ENCODE measurements around the gene CYP27B1.
A peak's percentile ranks its signal among the peaks of the same experiment; 100 is the strongest.

The CYP27B1 gene

GRCh38 chr12:57767876-57768275, 998 bp upstream of the CYP27B1 start:
- DNase-seq (ENCODE audit: low read depth in 2 of 2, low spot score in 1 of 2): no peak

- no peak for DNase-seq (ENCODE audit: low read depth in 2 of 2, low spot score in 1 of 2)
These were observed 424 bp upstream of the CYP27B1 start for GRCh38 chr12:57767305-57767698.

DNA sequence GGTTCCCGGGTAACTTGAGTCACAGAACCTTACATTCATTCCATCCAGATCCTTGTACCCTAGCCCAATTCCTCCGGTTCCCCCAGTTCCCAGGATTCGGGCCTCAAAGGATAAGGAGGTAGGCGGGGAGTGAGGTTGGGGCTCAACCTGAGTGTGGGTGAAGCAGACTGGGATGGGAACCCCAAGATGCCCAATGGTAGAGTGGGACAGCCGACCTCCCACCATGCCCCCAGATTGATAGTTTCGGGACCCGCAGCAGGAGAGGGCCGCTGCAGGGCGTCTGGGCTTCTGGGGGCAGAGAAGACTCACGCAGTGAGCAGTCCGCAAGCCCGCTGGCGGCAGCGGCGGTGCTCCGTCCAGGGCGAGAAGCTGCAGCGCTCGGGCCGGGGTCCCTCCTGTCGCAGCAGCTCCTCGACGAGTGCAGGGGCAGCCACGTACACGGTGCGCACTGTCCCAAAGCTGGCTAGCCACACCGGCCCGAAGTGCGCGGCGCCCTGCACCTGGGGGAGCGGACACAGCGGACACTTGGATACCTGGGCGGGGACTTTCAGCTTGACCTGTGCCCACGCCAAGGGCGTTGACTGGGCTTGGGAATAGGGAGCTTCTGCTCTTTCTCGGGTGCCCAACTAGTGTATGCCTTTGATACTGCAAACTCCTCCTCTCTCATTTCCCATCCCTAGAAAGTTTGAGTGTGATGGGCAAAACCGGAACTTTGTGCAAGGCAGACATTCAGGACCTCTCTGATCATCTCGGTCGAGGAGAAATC, 997 bp downstream of the CYP27B1 start:
- no peak for DNase-seq (ENCODE audit: low read depth in 2 of 2, low spot score in 1 of 2)

DNA sequence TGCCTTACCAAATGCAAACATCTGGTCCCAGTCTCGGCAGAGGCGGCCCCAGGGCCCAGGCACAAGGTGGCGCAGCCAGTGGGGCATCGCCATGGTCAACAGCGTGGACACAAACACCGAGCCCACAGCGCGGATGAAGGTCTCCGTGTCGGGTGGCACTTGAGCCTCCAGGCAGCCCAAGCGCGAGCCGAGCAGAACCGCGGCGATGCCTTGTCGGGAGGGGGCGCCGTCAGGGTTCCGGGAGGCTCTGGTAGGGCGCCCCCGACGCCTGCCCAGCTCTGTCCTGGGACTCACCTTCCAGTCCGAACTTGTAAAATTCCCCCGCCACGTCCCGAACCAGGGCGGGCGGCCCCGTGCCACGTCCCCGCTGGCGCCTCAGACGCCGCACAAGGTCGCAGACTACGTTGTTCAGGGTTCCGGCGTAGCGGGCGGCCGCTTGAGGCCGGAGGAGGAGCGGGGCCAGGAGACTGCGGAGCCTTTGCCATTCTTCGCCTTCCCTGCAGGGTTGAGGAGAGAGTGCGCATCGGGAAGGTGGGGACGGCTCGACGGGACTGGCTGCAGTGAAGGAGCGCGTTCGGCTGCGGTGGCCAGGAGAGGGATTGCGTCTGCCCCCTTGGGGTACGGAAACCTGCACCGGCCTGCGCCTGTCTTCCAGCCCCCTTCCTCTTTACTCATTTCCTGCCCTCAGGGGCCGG, 1.7 kb downstream of the CYP27B1 start:
- no peak for DNase-seq (ENCODE audit: low read depth in 2 of 2, low spot score in 1 of 2)

DNA sequence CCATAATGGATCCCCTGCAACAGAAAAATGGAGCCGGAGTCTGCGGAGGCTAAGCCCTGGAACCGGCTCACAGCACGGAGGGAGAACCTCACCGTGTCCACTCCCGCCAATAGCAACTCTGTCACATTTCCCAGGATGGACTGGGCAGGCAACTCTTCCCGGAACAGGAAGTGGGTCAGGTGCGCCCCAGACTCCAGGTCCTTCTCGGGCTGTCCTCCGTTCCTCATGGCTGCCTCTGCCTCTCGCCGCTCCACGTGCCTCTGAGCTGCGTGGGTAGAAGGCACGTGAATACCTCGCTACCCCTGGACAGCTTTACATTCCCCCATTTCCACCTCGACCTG, 2.2 kb downstream of the CYP27B1 start:
- no peak for DNase-seq (ENCODE audit: low read depth in 2 of 2, low spot score in 1 of 2)

DNA sequence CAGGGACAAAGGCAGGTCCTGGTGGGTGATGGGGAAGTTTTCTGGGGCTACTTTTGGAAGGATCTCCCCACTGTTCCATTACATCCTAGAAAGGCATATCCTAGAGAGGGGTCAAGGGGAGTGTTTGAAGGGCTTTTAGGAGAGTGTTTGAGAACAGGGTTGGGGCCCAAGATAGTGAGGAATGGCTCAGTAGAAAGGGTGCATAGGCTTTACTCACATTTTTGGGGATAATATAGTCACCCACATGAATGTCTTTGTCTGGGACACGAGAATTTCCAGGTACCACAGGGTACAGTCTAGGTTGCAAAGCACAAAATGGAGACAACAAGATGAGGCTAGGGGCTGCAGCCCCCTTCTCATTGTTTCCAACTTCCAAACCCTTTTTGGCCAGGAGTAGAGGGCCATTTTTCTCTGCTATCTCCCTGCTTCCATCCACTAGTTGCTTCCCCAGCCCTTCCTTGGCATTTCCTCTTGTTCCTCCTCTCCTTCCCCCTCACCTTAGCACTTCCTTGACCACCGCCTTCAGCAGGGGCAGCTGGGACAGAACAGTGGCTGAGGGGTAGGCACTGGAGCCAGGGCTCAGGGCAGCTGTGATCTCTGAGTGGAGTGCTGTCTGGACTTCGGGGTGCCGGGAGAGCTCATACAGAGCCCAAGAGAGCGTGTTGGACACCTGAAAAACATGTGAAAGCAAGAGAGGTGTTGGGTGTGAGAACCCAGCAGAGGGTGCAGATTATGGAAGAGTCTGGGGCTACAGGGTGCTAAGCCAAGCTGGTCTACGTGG, 2.8 kb downstream of the CYP27B1 start:
- DNase-seq (ENCODE audit: low read depth in 2 of 2, low spot score in 1 of 2): no peak

DNA sequence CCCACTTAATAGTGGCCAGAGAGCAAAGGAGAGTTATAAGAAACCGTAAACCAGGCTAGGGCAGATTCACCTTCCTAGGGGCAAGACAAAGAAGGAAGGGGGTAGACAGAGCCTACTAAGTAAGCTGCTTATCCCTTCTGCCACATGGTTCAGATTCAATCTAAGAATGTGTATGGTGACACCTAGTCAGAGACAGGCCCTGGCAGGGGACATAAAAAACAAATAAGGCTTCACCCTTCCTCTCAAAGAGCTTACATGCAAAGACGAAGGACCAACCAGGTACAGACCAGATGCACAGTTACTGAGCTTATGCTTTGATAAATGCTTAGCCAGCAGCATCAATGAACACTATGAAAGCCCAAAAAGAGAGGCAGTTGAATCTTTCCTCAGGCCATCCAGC, 4.4 kb downstream of the CYP27B1 start:
- DNase-seq (ENCODE audit: low read depth in 2 of 2, low spot score in 1 of 2): no peak

- DNase-seq (ENCODE audit: low read depth in 2 of 2, low spot score in 1 of 2): no peak
These were observed 5.4 kb downstream of the CYP27B1 start for GRCh38 chr12:57761391-57761998.

GRCh38 chr12:57760347-57760982, 6.4 kb downstream of the CYP27B1 start:
- no peak for DNase-seq (ENCODE audit: low read depth in 2 of 2, low spot score in 1 of 2)

DNA sequence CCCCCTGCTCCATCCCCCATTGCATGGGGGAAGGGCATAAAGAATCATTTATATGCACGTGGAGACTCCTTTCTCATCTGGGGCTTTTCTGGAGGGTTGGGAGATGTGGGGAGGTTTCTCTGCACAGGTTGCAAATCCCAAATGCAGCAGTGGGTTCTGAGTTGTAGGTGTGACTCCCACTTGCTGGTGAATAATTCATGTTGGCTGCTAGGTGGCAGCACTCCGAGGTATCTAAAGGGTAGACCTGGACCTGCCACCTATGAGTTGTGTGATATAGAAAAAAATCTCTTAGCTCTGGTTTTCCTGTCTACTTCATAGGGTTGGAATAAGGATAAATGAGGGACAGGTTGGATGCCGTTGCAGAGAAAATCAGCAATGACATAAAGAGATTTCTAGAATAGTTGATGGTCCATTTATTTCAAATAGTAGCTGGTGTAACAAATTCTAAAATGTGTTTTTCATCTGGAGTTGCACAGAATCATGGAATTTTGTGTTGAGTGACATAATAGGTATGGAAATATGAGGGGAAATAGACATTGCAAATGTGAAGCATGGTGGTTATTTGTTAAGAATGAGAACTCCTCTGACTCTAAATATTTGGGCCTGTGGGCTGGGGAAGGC, 7.4 kb downstream of the CYP27B1 start:
- DNase-seq (ENCODE audit: low read depth in 2 of 2, low spot score in 1 of 2): no peak

GRCh38 chr12:57758552-57759359, 8.1 kb downstream of the CYP27B1 start:
- no peak for DNase-seq (ENCODE audit: low read depth in 2 of 2, low spot score in 1 of 2)

- DNase-seq (ENCODE audit: low read depth in 2 of 2, low spot score in 1 of 2): no peak
These were observed 9.1 kb downstream of the CYP27B1 start for GRCh38 chr12:57757771-57758170.

- no peak for DNase-seq (ENCODE audit: low read depth in 2 of 2, low spot score in 1 of 2)
These were observed 10.2 kb downstream of the CYP27B1 start for GRCh38 chr12:57756406-57757341.

DNA sequence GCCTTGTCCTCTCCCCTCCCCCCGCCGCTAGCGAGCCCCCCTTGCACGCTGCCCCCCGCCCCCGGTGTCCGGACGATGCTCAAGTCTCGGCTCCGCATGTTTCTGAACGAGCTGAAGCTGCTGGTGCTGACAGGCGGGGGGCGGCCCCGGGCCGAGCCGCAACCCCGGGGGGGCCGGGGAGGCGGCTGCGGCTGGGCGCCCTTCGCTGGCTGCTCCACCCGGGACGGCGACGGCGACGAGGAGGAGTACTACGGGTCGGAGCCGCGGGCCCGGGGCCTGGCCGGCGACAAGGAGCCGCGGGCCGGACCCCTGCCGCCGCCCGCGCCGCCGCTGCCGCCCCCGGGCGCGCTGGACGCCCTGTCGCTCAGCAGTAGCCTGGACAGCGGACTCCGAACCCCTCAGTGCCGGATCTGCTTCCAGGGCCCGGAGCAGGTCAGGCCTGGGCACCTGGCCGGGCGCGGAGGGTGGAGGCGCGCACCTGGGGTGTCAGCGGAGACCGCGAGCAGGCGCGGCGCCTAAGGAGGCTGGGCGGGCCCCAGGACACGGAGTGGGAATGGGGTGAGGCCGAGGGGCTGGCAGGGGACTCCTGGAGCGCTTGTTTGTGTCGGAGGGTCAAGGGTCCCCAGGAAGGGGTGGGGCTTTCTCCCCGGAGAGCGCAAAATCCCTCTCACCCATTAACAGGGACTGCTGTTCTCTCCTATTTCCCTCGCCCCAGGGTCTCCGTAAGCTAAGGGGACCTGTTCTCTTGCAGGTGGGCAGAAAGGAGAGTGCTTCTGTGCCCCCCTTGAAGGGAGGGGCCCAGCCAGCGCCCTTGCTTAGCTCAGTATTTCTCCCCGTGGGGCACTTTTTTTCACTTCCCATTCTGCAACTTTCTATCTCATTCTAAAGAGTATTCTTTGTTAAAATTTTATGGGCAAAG, 11.2 kb downstream of the CYP27B1 start:
- no peak for DNase-seq (ENCODE audit: low read depth in 2 of 2, low spot score in 1 of 2)

GRCh38 chr12:57755194-57755453, 11.8 kb downstream of the CYP27B1 start:
- DNase-seq (ENCODE audit: low read depth in 2 of 2, low spot score in 1 of 2): no peak

- peak; percentile 54 to 65 for DNase-seq (ENCODE audit: low read depth in 2 of 2, low spot score in 1 of 2)
These were observed 12.3 kb downstream of the CYP27B1 start, which contains the start of gene MARCHF9 for GRCh38 chr12:57754411-57755193. TSS of gene MARCHF9 (plus strand) at chr12:57755103. CDS start at chr12:57755529, 426 bp downstream.

DNA sequence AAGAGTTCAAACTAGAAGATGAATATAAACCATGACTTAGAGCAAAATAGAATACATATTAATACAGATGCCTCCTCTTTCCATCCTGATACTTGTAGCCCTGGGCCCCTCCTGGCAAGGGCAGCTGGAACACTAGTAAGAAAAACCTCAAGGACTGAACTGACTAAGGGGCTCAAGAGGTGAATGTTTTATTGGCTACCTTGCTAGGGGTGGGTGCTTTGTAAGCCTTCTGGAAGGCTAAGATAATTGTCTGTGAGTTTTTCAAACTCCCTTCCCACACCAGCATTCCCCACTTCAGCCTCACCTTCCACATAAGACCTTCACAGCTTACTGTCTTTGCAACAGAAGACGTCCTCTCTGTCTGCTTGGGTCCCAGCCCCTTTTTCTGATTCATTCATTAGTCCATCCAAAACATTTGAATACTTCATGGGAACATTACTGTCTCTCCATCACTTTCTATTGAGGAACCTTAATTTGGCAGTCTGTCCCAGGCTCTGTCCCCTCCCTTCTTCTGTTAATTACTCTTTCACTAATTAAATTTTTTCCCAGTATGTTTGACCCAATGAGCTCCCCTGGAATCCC, 13.0 kb downstream of the CYP27B1 start:
- no peak for DNase-seq (ENCODE audit: low read depth in 2 of 2, low spot score in 1 of 2)
